ENCODE results near the gene ACSM5.
"Not testable (repeated sequence)": the region's sequence is repeated elsewhere in the genome, so short reads cannot be mapped to it uniquely, and the experiment has no call there.

The ACSM5 gene

DNA sequence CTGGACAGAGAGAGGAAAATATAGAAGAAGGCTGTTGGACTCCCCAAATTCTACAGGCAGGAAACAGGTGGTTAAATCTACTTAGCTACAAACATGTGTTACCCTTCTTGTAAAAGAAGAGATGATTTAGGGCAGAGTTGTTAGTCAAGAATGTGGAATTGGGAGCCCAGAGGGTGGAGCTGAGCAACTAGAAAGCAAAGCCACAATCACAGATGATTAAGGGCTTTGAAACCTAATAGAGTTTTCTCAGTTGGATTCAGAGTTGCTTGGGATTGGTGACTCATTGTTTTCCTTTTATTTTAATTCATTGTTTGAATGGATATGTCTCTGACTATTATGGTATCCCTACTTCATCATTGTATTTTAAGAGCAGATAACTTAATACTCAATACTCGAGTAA lies 6.2 kb downstream of the ACSM5 start:
- H3K4me3 ChIP-seq (ENCODE audit: low read length), result no peak overlapping the region
- TF ChIP-seq, protein P1, sequence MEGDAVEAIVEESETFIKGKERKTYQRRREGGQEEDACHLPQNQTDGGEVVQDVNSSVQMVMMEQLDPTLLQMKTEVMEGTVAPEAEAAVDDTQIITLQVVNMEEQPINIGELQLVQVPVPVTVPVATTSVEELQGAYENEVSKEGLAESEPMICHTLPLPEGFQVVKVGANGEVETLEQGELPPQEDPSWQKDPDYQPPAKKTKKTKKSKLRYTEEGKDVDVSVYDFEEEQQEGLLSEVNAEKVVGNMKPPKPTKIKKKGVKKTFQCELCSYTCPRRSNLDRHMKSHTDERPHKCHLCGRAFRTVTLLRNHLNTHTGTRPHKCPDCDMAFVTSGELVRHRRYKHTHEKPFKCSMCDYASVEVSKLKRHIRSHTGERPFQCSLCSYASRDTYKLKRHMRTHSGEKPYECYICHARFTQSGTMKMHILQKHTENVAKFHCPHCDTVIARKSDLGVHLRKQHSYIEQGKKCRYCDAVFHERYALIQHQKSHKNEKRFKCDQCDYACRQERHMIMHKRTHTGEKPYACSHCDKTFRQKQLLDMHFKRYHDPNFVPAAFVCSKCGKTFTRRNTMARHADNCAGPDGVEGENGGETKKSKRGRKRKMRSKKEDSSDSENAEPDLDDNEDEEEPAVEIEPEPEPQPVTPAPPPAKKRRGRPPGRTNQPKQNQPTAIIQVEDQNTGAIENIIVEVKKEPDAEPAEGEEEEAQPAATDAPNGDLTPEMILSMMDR (conservative IDR thresholded peaks at IDR 0.05; ENCODE audit: low read length), result no peak
- no peak for DNase-seq (ENCODE audit: low read depth)

DNA sequence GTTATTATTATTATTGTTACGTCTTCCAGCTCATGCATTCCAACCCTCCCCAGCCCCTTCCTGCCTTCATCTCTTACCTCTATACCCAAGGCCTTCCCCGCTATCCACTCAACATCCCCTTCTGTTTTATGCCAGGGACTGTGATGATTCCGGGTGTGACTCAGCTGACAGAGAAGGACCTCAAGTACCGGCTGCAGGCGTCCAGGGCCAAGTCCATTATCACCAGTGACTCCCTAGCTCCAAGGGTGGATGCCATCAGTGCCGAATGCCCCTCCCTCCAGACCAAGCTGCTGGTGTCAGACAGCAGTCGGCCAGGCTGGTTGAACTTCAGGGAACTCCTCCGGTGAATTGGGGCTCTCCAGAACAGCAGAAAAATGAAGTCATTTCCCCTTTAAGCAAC lies 9.8 kb downstream of the ACSM5 start:
- H3K4me3 ChIP-seq (ENCODE audit: low read length); DNase-seq (ENCODE audit: low read depth): not testable (repeated sequence)

DNA sequence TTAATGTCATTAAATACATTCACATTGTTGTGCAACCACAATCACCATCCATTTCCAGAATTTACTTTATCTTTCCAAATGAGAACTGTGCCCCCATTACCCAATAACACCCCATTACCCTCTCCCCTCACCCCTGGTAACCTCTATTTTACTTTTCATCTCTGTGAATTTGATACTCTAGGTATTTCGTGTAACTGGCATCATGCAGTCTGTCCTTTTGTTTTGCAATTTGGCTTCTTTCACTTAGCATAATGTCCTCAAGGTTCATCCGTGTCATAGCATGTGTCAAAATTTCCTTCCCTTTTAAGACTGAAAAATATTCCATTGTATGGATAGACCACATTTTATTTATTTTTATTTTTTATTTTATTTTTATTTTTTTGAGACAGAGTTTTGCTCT lies 12.4 kb downstream of the ACSM5 start:
- DNase-seq (ENCODE audit: low read depth); H3K4me3 ChIP-seq (ENCODE audit: low read length): not testable (repeated sequence)

DNA sequence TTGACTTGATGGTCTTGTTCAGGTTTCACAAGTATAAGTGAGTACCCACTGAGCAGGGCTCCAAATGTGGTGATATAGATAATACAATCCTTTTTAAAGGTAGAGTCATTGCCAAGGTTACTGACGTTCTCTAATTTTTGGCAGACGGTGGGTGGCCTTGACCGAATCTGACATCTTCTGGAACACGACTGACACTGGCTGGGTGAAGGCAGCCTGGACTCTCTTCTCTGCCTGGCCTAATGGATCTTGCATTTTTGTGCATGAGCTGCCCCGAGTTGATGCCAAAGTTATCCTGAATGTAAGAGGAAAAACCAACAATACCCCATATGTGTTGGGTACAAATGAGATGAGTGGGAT lies 14.4 kb downstream of the ACSM5 start:
- not testable (repeated sequence) for DNase-seq (ENCODE audit: low read depth)

DNA sequence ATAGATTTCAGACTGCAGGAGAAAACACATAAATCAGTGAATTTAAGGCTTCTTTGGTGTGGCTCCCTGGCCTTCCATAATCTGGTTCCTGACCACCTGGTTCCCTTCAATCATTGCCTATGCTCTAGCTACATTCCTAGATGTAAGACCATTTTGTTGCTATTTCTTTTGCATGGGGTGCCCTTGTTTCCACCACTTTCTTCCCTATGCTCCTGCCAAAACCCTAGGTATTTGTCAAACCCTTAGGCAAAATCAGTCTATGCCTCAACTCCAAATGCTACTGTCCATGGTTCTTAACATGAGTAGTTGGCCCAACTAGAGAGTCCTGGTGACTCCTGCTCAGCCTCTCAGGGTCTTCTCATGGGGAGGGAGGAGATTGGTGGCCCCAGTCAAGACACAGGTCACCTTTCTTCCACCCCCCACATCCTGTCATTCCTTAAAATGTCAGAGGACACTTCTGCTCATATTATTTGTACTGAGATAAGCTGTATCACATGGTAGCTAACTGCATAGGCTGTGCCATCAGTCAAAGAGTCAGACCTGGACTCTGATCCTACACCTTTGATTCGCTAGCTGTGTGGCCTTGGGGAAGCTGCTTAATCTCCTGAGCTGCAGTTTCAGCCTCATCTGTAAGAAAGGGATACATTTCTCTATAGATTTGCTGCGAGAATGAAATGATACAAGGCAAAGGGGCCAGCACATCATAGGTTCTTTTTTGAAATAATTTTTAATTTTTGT lies 15.0 kb downstream of the ACSM5 start:
- TF ChIP-seq, protein P1 (conservative IDR thresholded peaks at IDR 0.05; ENCODE audit: low read length), result no peak
- DNase-seq (ENCODE audit: low read depth), result no peak

More for the DNA sequence above, 14.4 kb downstream of the ACSM5 start:
- H3K4me3 ChIP-seq (ENCODE audit: low read length), result not testable (repeated sequence)

DNA sequence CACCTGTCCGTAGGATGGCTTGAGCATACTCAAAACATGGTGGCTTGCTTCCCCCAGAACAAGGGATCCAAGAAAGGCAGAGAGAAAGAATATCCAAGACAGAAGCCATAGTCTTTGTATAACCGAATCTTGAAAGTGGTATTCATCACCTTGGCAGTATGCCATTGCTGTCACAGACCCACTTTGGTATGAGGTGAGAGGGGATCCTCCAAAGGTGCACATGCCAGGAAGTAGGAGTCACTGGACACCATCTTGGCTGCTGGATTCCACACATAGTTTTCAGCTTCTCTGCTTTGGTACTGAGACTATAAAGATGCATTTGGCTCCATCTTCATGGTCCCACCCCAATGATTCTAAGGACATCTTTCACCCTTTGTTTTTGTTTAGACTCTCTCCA lies 18.1 kb downstream of the ACSM5 start:
- not testable (repeated sequence) for DNase-seq (ENCODE audit: low read depth); H3K4me3 ChIP-seq (ENCODE audit: low read length)

More for the DNA sequence above, 15.0 kb downstream of the ACSM5 start:
- H3K4me3 ChIP-seq (ENCODE audit: low read length), result no peak overlapping the region

DNA sequence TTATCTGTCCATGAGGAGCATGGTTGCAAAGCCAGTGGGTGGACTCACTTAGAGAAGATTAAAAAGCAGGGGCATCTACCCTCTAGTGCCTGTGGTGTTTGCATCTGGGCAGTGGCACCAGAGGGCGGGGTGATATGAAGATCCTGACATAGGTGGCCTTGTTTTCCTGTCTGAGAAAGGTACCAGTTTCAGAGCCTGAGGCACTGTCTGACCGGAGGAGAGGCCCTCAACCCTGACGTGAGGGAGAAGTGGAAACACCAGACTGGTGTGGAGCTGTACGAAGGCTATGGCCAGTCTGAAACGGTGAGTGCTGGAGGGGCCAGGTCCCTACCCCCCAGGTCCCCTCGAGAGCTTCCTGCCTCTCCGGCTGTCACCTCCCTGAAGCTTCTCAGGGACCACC lies 20.2 kb downstream of the ACSM5 start:
- not testable (repeated sequence) for H3K4me3 ChIP-seq (ENCODE audit: low read length)

DNA sequence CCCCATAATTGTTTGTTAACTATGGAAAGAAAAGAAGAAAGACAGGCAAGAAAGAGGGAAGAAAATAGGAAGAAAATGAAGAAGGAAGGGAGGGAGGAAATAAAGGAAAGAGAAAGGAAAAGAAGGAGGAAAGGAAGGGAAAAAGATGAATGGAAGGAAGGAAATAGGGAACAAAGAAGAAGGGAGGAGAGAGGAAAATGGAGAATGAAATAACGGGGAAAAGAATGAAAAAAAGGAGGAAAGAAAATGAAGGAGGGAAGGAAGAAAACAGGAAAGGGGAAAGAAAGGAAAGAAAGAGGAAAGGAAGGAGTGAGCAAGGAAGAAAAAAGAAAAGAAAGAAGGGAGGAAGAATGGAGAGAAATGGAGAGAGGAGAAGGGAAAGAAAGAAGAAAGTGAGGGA lies 21.1 kb downstream of the ACSM5 start:
- H3K4me3 ChIP-seq (ENCODE audit: low read length); DNase-seq (ENCODE audit: low read depth): not testable (repeated sequence)

More for the DNA sequence above, 20.2 kb downstream of the ACSM5 start:
- DNase-seq (ENCODE audit: low read depth), result not testable (repeated sequence)

DNA sequence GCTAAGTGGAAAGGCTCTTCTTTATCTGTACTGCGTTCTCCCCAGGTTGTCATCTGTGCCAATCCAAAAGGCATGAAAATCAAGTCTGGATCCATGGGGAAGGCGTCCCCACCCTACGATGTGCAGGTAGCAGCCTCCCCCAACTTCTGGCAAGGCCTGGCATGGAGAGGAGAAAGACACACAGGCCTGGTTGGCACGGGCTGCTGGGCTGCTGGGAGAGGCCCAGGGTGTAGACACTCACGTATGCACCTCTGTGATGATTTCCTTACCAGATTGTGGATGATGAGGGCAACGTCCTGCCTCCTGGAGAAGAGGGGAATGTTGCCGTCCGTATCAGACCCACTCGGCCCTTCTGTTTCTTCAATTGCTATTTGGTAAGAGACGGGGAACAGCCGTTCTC lies 21.6 kb downstream of the ACSM5 start:
- no peak for DNase-seq (ENCODE audit: low read depth)
- H3K4me3 ChIP-seq (ENCODE audit: low read length), result no peak overlapping the region
- TF ChIP-seq, protein P1 (conservative IDR thresholded peaks at IDR 0.05; ENCODE audit: low read length), result no peak

DNA sequence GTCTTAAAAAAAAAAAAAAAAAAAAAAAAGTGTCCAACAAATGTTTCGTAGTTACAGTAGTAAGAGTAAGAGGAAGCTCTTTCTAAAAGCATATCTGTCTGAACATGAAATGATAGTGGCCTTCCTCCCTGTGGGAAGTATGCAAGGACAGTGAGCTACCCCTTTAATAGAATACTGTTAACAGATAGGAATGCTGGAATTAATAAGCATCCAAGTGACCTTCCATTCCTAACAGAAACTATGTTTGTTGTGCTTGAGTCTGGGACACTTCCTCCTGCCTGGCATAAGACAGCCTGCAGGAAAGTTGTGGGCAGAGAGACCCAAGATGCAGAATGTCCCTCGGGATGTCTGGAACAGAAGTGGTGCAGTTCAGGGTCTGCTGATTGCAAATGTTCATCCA lies 29.6 kb downstream of the ACSM5 start:
- not testable (repeated sequence) for H3K4me3 ChIP-seq (ENCODE audit: low read length)

DNA sequence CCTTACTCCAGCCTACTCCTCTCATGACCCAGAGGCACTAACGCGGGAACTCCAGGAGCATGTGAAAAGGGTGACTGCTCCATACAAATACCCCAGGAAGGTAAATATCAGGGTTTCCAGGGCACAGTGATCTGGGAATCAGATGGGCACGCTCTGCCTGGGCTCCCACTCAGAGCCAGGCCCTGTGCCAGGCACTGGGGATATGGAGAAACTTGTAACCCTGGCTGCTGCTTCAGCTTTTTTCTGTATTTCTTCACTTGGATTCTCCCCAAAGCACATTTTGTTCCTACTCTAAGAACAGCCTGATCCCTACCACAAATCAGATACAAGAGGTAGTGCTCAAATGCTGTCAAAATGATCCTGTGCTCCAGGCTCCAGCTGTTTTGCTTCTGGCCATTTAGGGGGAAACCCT lies 30.5 kb downstream of the ACSM5 start:
- DNase-seq (ENCODE audit: low read depth), result not testable (repeated sequence)

More for the DNA sequence above, 29.6 kb downstream of the ACSM5 start:
- DNase-seq (ENCODE audit: low read depth), result not testable (repeated sequence)

DNA sequence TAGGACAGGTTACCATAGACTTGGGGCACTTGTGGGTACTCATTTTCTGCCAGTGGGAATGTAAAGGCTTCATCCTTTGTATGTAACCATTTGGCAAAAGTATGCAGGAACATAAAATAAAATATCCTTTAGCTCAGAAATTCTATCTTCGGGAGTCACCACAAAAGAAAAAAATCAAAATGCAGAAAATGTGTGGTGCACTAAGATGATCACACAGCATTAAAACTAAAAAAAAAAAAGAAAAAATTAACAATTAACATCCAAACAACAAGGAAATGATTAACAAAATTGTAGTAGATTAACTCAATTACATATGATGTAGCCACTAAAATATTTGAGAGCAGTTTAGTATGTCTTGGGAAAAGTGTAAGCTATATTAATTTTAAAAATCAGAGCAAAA lies 31.4 kb downstream of the ACSM5 start:
- not testable (repeated sequence) for DNase-seq (ENCODE audit: low read depth); H3K4me3 ChIP-seq (ENCODE audit: low read length)

More for the DNA sequence above, 30.5 kb downstream of the ACSM5 start:
- not testable (repeated sequence) for H3K4me3 ChIP-seq (ENCODE audit: low read length)
